Renal cortex interstitium (tissue), 11 donors: ENCODE data around the gene KIFC3. TPM values are rescaled to one million over a fixed set of nuclear protein-coding genes. Genes with fewer than 3 reads are reported as not detected.
"Not testable (repeated sequence)": the region's sequence is repeated elsewhere in the genome, so short reads cannot be mapped to it uniquely, and the experiment has no call there.

Source experiments
- DNase-seq, 11 donors: peaks; one replicate each; pipeline ENCODE4 v3.0.0-alpha.2; 2013; ENCODE audit warnings: low read depth in 9 of 11, low spot score in 4 of 11; ENCODE audit errors: extremely low read depth in 1 of 11
- polyA plus RNA-seq, 3 donors: library from polyadenylated mRNA; unstranded; fragments of 120-200 nt; gene quantifications; one replicate each; pipeline ENCODE4 v1.2.1, GENCODE V29; 2013; ENCODE audit not compliant: insufficient read length in 3 of 3

The KIFC3 gene
- polyA plus RNA-seq, 3 donors, result 40.0 to 92.3 (median 58.4) TPM

- DNase-seq, result no peak
These were observed 26.2 kb upstream of the KIFC3 start for GRCh38 chr16:57828272-57829161.

DNA sequence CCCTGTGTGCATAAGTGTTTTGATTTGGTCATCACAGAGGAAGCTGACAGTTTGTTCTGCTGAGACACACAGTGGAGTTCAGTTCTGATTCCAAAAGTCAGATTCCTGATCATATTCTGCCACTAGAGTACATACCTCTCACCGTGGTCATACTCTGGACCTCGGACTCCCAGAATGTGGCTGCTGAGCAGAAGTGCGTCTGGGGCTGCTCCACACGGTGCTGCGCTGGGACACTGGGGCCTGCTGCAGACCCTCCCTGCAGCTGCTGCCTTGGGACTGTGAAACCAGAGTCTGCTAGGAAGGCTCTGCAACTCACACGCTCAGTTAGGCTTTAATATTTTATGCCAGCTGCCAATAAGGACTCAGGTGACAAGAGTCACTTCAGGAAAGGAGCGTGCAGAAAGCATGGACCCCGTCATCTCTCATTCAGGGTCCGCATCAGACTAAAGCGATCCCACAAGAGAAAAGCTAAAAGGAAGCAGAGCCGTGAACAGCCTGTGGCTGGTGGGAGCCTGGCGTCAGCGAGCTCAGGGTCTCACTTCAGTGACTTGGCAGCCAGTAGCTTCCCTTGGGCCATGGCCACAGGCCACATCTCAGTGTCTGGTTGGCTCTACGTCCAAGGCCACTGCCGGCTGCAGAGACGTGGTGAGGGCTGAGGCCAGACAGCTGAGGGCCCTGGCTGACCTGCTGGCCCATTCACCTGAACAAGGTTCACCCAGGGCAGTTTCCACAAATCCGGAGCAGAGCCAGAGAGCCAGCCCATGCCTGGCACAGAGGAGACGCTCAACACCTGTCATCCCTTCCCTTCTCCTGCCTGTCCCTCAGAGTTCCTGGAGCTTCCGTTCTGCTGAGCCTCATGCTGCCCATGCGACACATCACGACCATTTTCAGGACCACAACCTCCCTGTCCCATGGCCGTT is 24.7 kb upstream of the KIFC3 start:
- DNase-seq, result no peak

GRCh38 chr16:57826052-57826451 is 23.8 kb upstream of the KIFC3 start:
- no peak for DNase-seq

DNA sequence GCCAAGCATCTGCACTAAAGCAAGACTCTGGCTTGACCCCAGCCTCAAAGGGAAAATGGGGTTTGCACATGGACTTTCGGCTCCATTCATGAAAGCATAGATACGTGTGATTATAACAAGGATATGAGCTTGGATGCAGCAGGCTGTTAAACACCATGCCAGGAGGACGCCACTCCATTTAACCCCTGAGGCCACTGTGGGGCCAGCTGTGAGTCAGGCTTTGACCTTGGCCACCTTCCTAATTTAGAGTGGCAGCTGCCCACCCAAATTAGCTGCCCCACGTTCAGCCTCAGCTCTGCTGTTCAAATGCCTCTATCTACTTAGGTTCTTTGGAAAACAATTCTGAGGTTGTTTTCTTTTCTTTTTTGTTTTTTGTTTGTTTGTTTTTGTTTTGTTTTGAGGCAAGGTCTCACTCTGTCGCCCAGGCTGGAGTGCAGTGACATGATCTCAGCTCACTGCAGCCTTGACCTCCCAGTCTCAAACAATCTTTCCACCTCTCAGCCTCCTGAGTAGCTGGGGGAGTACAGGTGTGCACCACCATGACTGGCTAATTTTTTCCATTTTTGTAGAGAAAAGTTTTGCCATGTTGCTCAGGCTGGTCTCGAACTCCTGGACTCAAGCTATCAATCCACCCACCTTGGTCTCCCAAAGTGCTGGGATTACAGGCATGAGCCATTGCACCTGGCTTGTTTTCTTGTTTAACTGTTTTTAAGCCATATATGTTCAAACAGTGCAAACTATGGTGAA is 23.2 kb upstream of the KIFC3 start:
- DNase-seq, result no peak

DNA sequence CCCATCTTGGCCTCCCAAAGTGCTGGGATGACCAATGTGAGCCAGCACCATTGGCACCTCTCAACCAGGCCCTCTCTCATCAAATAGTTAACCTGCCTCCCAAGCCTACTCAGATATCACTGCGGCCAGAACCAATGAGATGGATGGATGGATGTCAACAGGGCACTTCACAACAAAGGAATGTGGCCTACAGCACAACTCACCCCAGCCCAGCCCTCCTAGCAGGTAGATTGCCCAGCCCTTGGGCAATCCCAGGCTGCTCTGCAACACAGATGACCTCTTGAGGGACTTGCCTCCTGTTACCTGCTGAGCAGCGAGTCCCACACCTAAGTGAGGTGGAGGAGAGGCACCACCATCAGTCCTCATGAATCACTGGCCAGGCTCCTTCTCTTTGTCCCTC is 22.6 kb upstream of the KIFC3 start:
- DNase-seq, result no peak

- DNase-seq, result no peak
These were observed 21.5 kb upstream of the KIFC3 start for GRCh38 chr16:57823836-57824235.

DNA sequence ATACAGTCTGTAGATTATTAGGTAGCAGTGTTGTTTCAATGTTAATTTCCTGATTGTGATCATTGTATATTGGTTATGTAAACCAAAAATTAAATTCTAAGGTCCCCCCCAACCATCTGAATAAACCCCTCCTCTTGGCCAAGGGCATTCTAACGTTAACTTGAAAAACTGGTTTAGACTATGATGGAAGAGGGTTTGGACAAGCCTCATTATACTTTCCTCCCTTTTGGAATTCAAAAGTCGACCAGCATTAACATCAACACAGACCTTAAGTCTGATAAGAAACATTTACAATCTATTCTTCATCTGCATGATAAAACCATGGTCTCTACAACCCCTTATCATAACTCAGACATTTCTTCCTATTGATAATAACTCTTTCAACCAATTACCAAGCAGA is 20.6 kb upstream of the KIFC3 start:
- no peak for DNase-seq

- DNase-seq, result no peak
These were observed 19.8 kb upstream of the KIFC3 start for GRCh38 chr16:57822018-57822553.

GRCh38 chr16:57821149-57821971 is 19.1 kb upstream of the KIFC3 start:
- no peak for DNase-seq

DNA sequence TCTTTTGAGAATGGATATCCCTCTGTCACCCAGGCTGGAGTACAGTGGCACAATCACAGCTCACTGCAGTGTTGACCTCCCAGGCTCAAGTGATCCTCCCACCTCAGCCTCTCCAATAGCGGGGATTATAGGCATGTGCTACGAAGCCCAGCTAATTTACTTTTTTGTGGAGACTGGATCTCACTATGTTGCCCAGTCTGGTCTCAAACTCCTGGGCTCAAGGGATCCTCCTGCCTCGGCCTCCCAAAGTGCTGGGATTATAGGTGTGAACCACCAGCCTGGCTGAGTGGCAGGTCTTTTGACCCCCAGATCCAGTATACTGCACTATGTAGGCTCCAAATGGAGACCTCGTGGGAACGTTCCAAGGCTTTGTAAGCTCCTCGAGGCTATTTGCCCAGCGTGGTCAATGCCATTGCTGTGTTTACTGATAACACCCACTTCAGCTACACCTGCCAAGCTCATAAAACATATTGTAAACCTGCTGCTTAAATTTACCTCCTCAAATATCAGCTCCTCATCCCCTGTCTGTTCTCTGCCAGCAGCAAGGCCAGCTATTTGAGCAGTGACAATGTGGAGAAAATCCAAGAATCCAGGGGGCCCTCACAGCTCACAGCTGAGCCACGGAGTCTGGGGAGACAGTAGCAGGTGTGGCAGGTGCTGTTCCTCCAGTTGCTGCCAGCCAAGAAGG is 16.2 kb upstream of the KIFC3 start:
- DNase-seq, result no peak

GRCh38 chr16:57817680-57818079 is 15.4 kb upstream of the KIFC3 start:
- no peak for DNase-seq

DNA sequence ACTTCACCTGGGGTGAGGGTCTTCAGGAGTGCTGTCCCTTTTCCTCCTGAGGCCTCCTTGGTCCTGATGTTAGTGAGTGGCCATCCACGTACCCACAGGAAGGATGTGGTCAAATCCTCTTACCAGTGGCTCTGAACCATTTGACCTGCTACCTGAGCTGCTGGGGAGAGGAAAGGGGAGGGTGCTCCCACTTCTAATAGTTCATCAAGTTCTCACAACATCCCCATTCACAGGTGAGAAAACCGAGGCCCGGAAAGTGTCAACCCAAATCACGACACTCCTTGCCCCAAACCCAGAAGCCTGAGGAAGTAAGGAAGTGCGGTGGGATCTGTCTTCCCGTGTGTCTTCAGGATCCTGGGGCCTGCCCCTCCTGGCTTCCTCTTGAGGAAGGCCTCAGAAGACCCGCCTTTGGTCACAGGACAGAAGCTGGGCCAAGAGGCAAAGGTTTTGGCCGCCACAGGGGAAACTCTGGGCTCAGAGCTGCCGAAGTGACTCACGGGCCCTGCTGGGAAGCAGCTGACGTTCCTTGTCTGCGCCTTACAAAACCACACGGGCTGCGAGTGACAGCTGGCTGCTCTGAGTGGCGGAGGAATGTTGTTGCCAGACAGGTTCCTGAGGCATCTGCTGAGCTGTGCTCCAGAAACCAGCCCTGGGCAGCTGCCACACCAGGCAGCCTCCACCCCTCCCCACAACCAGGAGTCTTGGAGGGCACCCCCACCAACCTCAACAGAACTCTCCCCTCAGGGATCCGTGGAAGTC is 13.9 kb upstream of the KIFC3 start:
- peak in 1 of 11 donors; percentile 64 for DNase-seq

DNA sequence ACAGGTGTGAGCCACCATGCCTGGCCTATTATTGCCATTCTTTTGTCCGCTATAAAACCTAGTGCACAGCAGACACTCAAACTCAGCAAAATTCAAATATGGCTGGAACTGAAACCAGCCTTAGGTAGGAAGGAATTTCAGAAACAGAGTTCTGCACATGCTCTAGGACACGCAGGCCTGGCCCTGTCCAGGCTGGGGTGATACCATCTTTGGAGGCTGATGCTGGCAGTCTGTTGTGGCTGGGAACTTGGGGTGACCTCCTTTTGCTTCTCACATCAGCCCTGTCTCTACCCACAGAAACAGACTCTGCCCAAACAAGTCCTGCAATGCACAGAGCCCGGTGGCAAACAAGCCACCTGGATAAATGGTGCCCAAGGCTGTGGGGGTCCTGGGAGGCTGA is 12.6 kb upstream of the KIFC3 start:
- DNase-seq, result no peak

DNA sequence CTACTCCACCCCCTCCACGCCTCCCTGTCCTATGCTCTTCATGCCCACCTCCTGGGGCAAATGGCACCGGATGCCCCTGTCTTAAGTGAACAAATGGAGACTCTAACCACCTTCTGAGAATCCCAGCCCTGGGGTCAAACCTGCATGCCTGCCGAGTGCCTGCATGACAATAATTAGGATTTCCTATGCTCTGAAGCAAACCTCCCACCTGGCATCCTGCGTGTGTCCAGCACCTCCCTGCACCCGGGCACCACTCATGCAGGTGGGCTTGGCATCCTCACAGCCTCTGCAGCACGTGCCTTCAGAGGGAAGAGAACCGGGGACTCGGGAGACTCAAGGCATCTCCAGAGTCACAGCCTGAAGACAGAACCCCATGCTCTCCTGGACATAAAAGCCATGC is 11.2 kb upstream of the KIFC3 start:
- DNase-seq, result no peak

DNA sequence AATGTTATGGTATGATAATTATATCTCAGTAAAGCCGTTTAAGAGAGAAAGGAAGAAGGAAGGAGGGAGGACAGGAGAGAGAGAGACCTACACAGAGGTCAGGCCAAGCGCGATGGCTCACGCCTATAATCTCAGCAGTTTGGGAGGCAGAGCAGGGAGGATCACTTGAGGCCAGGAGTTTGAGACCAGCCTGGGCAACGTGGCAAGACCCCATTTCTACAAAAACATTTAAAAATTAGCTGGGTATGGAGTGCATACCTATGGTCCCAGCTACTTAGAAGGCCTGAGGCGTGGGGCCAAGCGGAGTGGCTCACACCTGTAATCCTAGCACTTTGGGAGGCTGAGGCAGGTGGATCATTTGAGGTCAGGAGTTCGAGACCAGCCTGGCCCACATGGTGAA is 9.0 kb upstream of the KIFC3 start:
- DNase-seq, result not testable (repeated sequence)

DNA sequence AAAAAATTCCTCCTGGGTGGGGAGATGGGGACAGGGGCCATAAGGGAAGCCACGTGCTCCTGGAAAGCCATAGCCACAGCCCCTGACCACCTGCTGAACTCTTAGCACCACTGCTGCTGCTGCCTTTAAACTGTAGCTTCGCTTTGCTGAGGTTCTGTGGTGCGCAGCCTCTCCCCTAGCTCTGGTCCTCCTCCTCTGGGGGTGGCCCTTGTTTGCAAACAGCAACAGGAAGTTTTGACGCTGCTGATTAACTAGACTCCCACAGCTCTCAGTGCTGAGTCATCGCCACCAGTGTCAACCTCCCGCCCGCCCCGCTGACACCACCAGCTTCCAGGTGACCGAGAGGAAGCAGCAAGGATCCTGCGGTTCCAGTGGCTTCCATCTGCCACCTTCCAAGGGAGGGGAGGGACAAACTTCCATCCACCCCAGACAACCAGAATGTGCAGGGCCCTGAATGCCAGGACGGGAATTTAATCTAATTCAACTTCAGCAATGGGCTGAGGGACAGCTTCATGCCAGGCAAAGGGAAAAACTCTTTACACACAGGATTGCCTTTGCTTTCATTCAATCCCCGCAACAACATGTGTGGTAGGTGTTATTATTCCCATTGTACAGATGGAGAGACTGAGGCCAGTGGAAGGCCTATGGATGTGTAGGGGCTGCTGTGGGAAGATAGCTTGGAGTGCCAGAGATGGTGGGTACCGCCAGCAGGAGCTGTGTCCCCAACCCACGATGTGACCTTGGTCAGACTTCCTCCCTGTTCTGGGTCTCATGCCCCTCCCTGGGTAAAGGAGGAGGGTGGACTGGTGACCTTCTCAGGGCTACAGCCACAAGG is 8.1 kb upstream of the KIFC3 start:
- DNase-seq, result peak in 1 of 11 donors; percentile 74
